ENCODE results near the gene EAF1. TPM values are rescaled to one million over a fixed set of nuclear protein-coding genes. Genes with fewer than 3 reads are reported as not detected.
A peak's percentile ranks its signal among the peaks of the same experiment; 100 is the strongest.

The EAF1 gene
- polyA plus RNA-seq, 3 donors: 9.0 to 44.0 (median 9.1) TPM

DNA sequence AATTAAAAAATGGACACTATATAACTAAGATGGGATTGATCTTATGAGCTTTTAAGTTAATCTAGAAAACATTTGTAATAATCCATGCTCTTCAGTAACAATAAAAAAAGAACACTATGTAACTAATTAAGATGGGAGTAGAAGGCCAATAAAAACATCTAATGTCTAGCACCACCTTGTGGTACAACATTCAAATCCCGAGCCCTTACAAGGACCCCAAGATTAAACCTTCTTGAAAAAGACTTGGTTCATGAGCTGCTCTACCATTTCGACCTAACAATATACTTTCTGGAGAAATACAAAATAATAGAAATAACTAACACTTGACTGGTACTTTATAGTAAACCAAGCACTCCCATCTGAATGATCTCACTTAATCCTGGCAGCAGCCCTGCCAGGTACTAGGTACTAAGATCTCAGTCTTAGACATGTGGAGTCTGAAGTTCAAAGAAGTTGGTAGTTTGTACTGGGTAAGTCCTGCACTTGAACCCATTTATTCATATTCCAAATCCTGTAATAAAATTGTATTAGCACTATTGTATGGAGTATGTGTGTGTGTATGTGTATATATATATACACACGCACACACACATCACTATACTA is 21.8 kb upstream of the EAF1 start:
- H3K79me2 ChIP-seq (ENCODE audit: insufficient read depth, low read length): no peaks in the 10 kb centered on the region
- intact Hi-C loops (cut with micrococcal nuclease): no loop called here
- H3K4me2 ChIP-seq (replicated peaks; ENCODE audit: extremely low read depth, low read length, poor library complexity, severe bottlenecking): no peak overlapping the region
- no peak overlapping the region for H3K4me3 Mint-ChIP-seq
- H3K9me3 ChIP-seq (replicated peaks in 1 of 2; ENCODE audit: control insufficient read depth in 1 of 2, insufficient read depth in 1 of 2, low read length in 2 of 2): no peaks in the 10 kb centered on the region
- peaks cover 0 to 3% (median 0%) of the 10 kb centered on the region in 3 donors for H3K27me3 Mint-ChIP-seq (ENCODE audit: low read depth in 3 of 3)
- TF ChIP-seq, protein P1, sequence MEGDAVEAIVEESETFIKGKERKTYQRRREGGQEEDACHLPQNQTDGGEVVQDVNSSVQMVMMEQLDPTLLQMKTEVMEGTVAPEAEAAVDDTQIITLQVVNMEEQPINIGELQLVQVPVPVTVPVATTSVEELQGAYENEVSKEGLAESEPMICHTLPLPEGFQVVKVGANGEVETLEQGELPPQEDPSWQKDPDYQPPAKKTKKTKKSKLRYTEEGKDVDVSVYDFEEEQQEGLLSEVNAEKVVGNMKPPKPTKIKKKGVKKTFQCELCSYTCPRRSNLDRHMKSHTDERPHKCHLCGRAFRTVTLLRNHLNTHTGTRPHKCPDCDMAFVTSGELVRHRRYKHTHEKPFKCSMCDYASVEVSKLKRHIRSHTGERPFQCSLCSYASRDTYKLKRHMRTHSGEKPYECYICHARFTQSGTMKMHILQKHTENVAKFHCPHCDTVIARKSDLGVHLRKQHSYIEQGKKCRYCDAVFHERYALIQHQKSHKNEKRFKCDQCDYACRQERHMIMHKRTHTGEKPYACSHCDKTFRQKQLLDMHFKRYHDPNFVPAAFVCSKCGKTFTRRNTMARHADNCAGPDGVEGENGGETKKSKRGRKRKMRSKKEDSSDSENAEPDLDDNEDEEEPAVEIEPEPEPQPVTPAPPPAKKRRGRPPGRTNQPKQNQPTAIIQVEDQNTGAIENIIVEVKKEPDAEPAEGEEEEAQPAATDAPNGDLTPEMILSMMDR (IDR thresholded peaks at IDR 0.05): peak; percentile 55
- no peaks in the 10 kb centered on the region for H4K20me1 ChIP-seq (ENCODE audit: insufficient read depth, low read length)
- peaks cover 42% of the 10 kb centered on the region for H3K4me1 Mint-ChIP-seq
- H3K27ac Mint-ChIP-seq: peak overlapping the region; percentile 46 to 85 (median 75)
- peaks cover 3 to 4% of the 10 kb centered on the region in 2 donors for H3K36me3 ChIP-seq (replicated peaks in 1 of 2; ENCODE audit: control insufficient read depth in 1 of 2, insufficient read depth in 2 of 2, low read length in 2 of 2)
- peaks cover 37 to 41% of the 10 kb centered on the region in 2 donors for H3K4me1 ChIP-seq (ENCODE audit: control insufficient read depth in 1 of 2, insufficient read depth in 2 of 2, low read length in 2 of 2)
- peaks cover 0 to 2% (median 0%) of the 10 kb centered on the region in 7 donors for H3K9me3 Mint-ChIP-seq
- H3K9ac ChIP-seq (ENCODE audit: insufficient read depth, low read length, poor library complexity, severe bottlenecking): no peak overlapping the region
- H3K4me3 ChIP-seq (replicated peaks in 1 of 3; ENCODE audit: low read depth in 2 of 3, low read length in 3 of 3): no peak overlapping the region
- H2AFZ ChIP-seq (ENCODE audit: insufficient read depth, low read depth, low read length, poor library complexity, severe bottlenecking): no peak overlapping the region
- peaks cover 9 to 10% of the 10 kb centered on the region in 2 donors for H3K36me3 Mint-ChIP-seq
- WGBS (ENCODE audit: insufficient coverage): no CpG with 5 or more reads among the region's 3 CpGs
- peak in 2 of 3 donors; percentile 43 to 50 for DNase-seq
- H3K27ac ChIP-seq (ENCODE audit: low read depth in 1 of 2, low read length in 2 of 2): peak overlapping the region in 1 of 2 donors; percentile 75
- no peaks in the 10 kb centered on the region for H3K27me3 ChIP-seq (ENCODE audit: control insufficient read depth in 2 of 2, insufficient read depth in 2 of 2, low read length in 2 of 2)

DNA sequence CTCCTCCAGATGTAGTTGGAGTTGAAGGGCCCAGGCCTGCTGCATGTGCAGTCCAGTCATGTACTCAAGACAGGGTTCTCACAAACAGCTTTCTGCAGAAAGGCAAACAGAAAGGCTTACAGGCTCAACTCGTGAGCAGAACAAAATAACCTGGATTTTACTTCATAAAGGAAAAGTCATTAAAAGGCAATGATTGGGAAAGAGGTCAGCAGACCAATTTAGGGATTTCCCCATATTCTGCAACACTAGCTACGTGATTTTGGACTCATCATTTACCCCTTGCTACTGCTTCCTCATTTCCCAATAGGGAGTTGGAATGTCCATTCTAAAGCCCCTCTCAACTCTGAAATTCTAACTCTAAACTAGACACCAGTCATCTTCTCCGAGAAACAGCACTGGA is 18.2 kb upstream of the EAF1 start:
- Histone ChIP-seq H3K36me3 (replicated peaks in 1 of 2; ENCODE audit: control insufficient read depth in 1 of 2, insufficient read depth in 2 of 2, low read length in 2 of 2) (peaks cover 23 to 36% of the 10 kb centered on the region in 2 donors), H3K27me3 (ENCODE audit: control insufficient read depth in 2 of 2, insufficient read depth in 2 of 2, low read length in 2 of 2) (no peaks in the 10 kb centered on the region), H3K4me3 (replicated peaks in 1 of 3; ENCODE audit: low read depth in 2 of 3, low read length in 3 of 3) (peak overlapping the region in 1 of 3 experiments; percentile 47), H3K4me2 (replicated peaks; ENCODE audit: extremely low read depth, low read length, poor library complexity, severe bottlenecking) (peak overlapping the region; percentile 63), H3K79me2 (ENCODE audit: insufficient read depth, low read length) (no peaks in the 10 kb centered on the region), H2AFZ (ENCODE audit: insufficient read depth, low read depth, low read length, poor library complexity, severe bottlenecking) (no peak overlapping the region), H3K27ac (ENCODE audit: low read depth in 1 of 2, low read length in 2 of 2) (peak overlapping the region; percentile 86 to 93), H4K20me1 (ENCODE audit: insufficient read depth, low read length) (no peaks in the 10 kb centered on the region), H3K9me3 (replicated peaks in 1 of 2; ENCODE audit: control insufficient read depth in 1 of 2, insufficient read depth in 1 of 2, low read length in 2 of 2) (no peaks in the 10 kb centered on the region), H3K9ac (ENCODE audit: insufficient read depth, low read length, poor library complexity, severe bottlenecking) (peak overlapping the region; percentile 62), H3K4me1 (ENCODE audit: control insufficient read depth in 1 of 2, insufficient read depth in 2 of 2, low read length in 2 of 2) (peaks cover 25 to 27% of the 10 kb centered on the region in 2 donors)
- peak; percentile 90 to 95 (median 90) for DNase-seq
- Mint-ChIP-seq H3K27ac (peak overlapping the region; percentile 92 to 99 (median 96)), H3K36me3 (peaks cover 32 to 40% of the 10 kb centered on the region in 2 donors), H3K4me1 (peaks cover 26% of the 10 kb centered on the region), H3K4me3 (peak overlapping the region in 1 of 2 donors; percentile 71), H3K27me3 (ENCODE audit: low read depth in 3 of 3) (no peaks in the 10 kb centered on the region), H3K9me3 (peaks cover 0 to 2% (median 0%) of the 10 kb centered on the region in 7 donors)
- intact Hi-C loops (cut with micrococcal nuclease): no loop called here
- WGBS (ENCODE audit: insufficient coverage): 0% methylated on average over 1 of the region's 3 CpGs
- TF ChIP-seq, protein P1 (IDR thresholded peaks at IDR 0.05): no peak

Data from CD14-positive monocyte (primary cell).